ENCODE results near the gene GRK6. TPM values are rescaled to one million over a fixed set of nuclear protein-coding genes. Genes with fewer than 3 reads are reported as not detected.

The GRK6 gene
- total and polyA plus RNA-seq, 2 of the 4 experiments (the other 2 are of a cell fraction): 25.3 to 30.1 TPM

- Histone ChIP-seq H3K36me3 (ENCODE audit: control insufficient read depth, insufficient read depth, low read length) (peaks cover 31% of the 10 kb centered on the region; the same call in 1 of the 2 replicates), H2AK5ac (ENCODE audit: low read depth, low read length) (no peak overlapping the region), H4K8ac (ENCODE audit: low read depth in 2 of 2, low read length in 2 of 2) (no peak overlapping the region), H3K14ac (replicated peaks; ENCODE audit: low read depth, low read length) (no peak overlapping the region), H2BK20ac (ENCODE audit: low read depth, low read length) (no peak overlapping the region), H2AFZ (replicated peaks; ENCODE audit: low read length, poor library complexity) (no peak overlapping the region), H4K20me1 (ENCODE audit: insufficient read depth, low read length) (peaks cover 2% of the 10 kb centered on the region; the same call in 1 of the 2 replicates), H3K23ac (ENCODE audit: low read depth, low read length) (no peak overlapping the region), H3K27ac (ENCODE audit: insufficient read depth, low read length) (no peak overlapping the region), H3K9me3 (ENCODE audit: control insufficient read depth, insufficient read depth, low read length) (no peaks in the 10 kb centered on the region), H4K5ac (ENCODE audit: low read depth, low read length) (no peak overlapping the region), H2BK120ac (ENCODE audit: low read depth, low read length) (no peak overlapping the region), H2AK9ac (replicated peaks; ENCODE audit: low read depth, low read length, poor library complexity) (no peak overlapping the region), H4K91ac (ENCODE audit: insufficient read depth, low read depth, low read length) (no peak overlapping the region), H3K4ac (ENCODE audit: low read depth, low read length) (no peak overlapping the region), H3K4me2 (ENCODE audit: low read depth, low read length) (no peak overlapping the region), H2BK15ac (ENCODE audit: low read depth, low read length) (no peak overlapping the region), H3K4me3 (ENCODE audit: insufficient read depth, low read depth, low read length) (no peak overlapping the region), H3K4me1 (ENCODE audit: control insufficient read depth, insufficient read depth, low read length) (no peaks in the 10 kb centered on the region), H3K18ac (ENCODE audit: low read depth, low read length) (no peak overlapping the region), H3K27me3 (ENCODE audit: control insufficient read depth, insufficient read depth, low read length) (no peaks in the 10 kb centered on the region), H2BK5ac (ENCODE audit: low read depth, low read length, poor library complexity, severe bottlenecking) (no peak overlapping the region), H3K79me1 (ENCODE audit: low read depth in 1 of 2, low read length in 2 of 2) (no peaks in the 10 kb centered on the region), H3K56ac (ENCODE audit: extremely low read depth, insufficient read depth, low read length) (no peak overlapping the region), H3K9ac (ENCODE audit: low read depth, low read length) (no peak overlapping the region), H3K9me1 (ENCODE audit: insufficient read depth, low read length) (peaks cover 6% of the 10 kb centered on the region; the same call in 1 of the 2 replicates)
- in situ Hi-C loops (cut with MboI; ENCODE audit: low sequenced_read_pairs) (no loop called here), dilution Hi-C loops (cut with HindIII; ENCODE audit: low sequenced_read_pairs, unreplicated experiment) (no loop called here), intact Hi-C loops (cut with micrococcal nuclease) (no loop called here)
- TF ChIP-seq NFE2L2 (IDR thresholded peaks at IDR 0.05; ENCODE audit: low read depth, low read length): no peak
- no peak for TF ChIP-seq RCOR1 (IDR thresholded peaks at IDR 0.05; ENCODE audit: insufficient replicate concordance, low read length)
- TF ChIP-seq POLR2A (IDR thresholded peaks at IDR 0.05; ENCODE audit: low read depth, low read length): no peak
- TF ChIP-seq BHLHE40 (IDR thresholded peaks at IDR 0.05; ENCODE audit: low read depth, low read length): no peak
- no peak for TF ChIP-seq USF2 (IDR thresholded peaks at IDR 0.05; ENCODE audit: low read depth, low read length)
- no peak for TF ChIP-seq CHD1 (IDR thresholded peaks at IDR 0.05; ENCODE audit: low read depth, low read length)
- no peak for TF ChIP-seq ELK1 (IDR thresholded peaks at IDR 0.05; ENCODE audit: borderline replicate concordance, low read depth, low read length)
- TF ChIP-seq CEBPB (IDR thresholded peaks at IDR 0.05; ENCODE audit: low read depth, low read length): no peak
- no TSS peak for BruUV-seq (replicated peaks)
- ChIA-PET POLR2A (ENCODE audit: unreplicated experiment) (no interaction called here), CTCF (interaction anchor here (1.5 kb wide), 1 partner anchor 12 kb away, joined by 3 read pairs; no protein-coding TSS in a partner anchor)
- 80% methylated on average over 1 of the region's 4 CpGs; no CpG with 5 or more reads in 1 of the 2 experiments for WGBS, 2 experiments (ENCODE audit: extremely low coverage in 2 of 2, insufficient read length in 1 of 2)
- ATAC-seq (ENCODE audit: low read depth) (no peak), DNase-seq (no peak)
These were observed 13.1 kb downstream of the GRK6 start for GRCh38 chr5:177439518-177440053.
